GM12878 (cell line): ENCODE data around the gene BGLAP. TPM values are rescaled to one million over a fixed set of nuclear protein-coding genes. Genes with fewer than 3 reads are reported as not detected.

Experiments
- EZH2 ChIP-seq: IDR thresholded peaks from 2 replicates; pipeline ENCODE4 v1.6.1; 2012; ENCODE audit warnings: low read depth, mild to moderate bottlenecking, control low read depth, inconsistent platforms, low read length, borderline replicate concordance; ENCODE audit not compliant: control insufficient read depth
- JUND ChIP-seq: IDR thresholded peaks from 2 replicates; pipeline ENCODE4 v1.6.1; 2012; ENCODE audit warnings: low read depth, mild to moderate bottlenecking, low read length, improper control_type of control experiment, moderate library complexity
- SREBF2 ChIP-seq: IDR thresholded peaks from 2 replicates; pipeline ENCODE4 v1.6.1; 2012; ENCODE audit warnings: mild to moderate bottlenecking, low read length
- polyA plus RNA-seq, 11 experiments: library from polyadenylated mRNA; depleted of rRNA in 4 of 11; unstranded in 6 of 11; stranded (reverse) in 5 of 11; fragments of >200 nt; fragmentation: Nextera tagmentation in 4 of 11; fragmentation: Illumina TruSeq in 1 of 11; extraction: Ambion mirVana in 4 of 11; extraction: Trizol in 1 of 11; gene quantifications; 1 replicate in 1 of 11; 2 replicates in 10 of 11; pipeline versions ENCODE4 v1.2.1 to v1.2.3, GENCODE V29; 2011 to 2016; ENCODE audit warnings: inconsistent platforms in 2 of 11, missing spikeins in 2 of 11, low read depth in 1 of 11
- small RNA-seq: library from RNA; depleted of rRNA; stranded (forward); fragments of <200 nt; gene quantifications from one replicate; pipeline ENCODE3, GENCODE V24; 2014
- total RNA-seq, 4 experiments: library from RNA; depleted of rRNA in 3 of 4; stranded (reverse); fragments of >200 nt in 3 of 4; fragmentation: Illumina TruSeq in 1 of 4; extraction: Trizol in 1 of 4; gene quantifications; 2 replicates each; pipeline versions ENCODE4 v1.2.1 to v1.2.3, GENCODE V29; 2013 to 2021
- TF ChIP-seq, protein P1 (sequence below): fragments of 450-650 bp; formaldehyde crosslinking; IDR thresholded peaks from 2 replicates; pipeline ENCODE4 v1.4.0; 2020; ENCODE audit warnings: mild to moderate bottlenecking, moderate library complexity
- TF ChIP-seq, protein P2 (sequence below): fragments of 450-650 bp; formaldehyde crosslinking; IDR thresholded peaks from 2 replicates; pipeline ENCODE4 v1.4.0; 2022; ENCODE audit warnings: mild to moderate bottlenecking, moderate library complexity

The BGLAP gene
- total and polyA plus RNA-seq, 10 of the 15 experiments (the other 5 are each of a cell fraction or from before 2014, with no cell fraction given), result 0.20 to 1.8 (median 0.40) TPM; not detected in 3

DNA sequence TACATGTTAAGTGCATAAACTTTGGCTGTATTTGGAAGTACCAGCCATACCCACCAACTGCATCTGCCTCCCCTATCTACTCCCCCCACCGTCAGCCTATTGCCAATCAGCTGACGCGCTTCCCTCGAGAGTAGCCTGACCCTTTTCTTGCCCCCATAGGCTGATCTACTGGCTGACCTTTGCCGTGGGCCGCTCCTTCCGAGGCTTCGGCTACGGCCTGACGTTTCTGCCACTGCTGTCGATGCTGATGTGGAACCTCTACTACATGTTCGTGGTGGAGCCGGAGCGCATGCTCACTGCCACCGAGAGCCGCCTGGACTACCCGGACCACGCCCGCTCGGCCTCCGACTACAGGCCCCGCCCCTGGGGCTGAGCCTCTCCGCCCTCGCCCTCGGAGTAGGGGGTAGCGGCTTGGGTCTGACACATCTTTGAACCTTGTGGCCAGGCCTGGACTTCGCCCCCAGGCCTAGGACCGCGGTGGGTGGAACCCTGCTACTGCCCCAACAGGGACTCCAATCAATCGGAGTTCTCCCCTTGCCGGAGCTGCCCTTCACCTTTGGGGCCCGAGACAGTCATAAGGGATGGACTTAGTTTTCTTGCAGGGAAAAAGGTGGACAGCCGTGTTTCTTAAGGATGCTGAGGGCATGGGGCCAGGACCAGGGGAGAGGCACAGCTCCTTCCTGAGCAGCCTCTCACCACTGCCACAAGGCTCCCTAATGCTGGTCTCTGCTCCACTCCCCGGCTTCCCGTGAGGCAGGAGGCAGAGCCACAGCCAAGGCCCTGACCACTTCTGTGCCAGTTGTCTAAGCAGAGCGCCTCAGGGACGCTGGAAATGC lies 49.5 kb downstream of the BGLAP start (continued):
- TF ChIP-seq, protein P1, sequence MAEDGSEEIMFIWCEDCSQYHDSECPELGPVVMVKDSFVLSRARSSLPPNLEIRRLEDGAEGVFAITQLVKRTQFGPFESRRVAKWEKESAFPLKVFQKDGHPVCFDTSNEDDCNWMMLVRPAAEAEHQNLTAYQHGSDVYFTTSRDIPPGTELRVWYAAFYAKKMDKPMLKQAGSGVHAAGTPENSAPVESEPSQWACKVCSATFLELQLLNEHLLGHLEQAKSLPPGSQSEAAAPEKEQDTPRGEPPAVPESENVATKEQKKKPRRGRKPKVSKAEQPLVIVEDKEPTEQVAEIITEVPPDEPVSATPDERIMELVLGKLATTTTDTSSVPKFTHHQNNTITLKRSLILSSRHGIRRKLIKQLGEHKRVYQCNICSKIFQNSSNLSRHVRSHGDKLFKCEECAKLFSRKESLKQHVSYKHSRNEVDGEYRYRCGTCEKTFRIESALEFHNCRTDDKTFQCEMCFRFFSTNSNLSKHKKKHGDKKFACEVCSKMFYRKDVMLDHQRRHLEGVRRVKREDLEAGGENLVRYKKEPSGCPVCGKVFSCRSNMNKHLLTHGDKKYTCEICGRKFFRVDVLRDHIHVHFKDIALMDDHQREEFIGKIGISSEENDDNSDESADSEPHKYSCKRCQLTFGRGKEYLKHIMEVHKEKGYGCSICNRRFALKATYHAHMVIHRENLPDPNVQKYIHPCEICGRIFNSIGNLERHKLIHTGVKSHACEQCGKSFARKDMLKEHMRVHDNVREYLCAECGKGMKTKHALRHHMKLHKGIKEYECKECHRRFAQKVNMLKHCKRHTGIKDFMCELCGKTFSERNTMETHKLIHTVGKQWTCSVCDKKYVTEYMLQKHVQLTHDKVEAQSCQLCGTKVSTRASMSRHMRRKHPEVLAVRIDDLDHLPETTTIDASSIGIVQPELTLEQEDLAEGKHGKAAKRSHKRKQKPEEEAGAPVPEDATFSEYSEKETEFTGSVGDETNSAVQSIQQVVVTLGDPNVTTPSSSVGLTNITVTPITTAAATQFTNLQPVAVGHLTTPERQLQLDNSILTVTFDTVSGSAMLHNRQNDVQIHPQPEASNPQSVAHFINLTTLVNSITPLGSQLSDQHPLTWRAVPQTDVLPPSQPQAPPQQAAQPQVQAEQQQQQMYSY, result no peak
- TF ChIP-seq EZH2, result no peak
- no peak for TF ChIP-seq SREBF2
- no peak for TF ChIP-seq JUND
- TF ChIP-seq, protein P2, sequence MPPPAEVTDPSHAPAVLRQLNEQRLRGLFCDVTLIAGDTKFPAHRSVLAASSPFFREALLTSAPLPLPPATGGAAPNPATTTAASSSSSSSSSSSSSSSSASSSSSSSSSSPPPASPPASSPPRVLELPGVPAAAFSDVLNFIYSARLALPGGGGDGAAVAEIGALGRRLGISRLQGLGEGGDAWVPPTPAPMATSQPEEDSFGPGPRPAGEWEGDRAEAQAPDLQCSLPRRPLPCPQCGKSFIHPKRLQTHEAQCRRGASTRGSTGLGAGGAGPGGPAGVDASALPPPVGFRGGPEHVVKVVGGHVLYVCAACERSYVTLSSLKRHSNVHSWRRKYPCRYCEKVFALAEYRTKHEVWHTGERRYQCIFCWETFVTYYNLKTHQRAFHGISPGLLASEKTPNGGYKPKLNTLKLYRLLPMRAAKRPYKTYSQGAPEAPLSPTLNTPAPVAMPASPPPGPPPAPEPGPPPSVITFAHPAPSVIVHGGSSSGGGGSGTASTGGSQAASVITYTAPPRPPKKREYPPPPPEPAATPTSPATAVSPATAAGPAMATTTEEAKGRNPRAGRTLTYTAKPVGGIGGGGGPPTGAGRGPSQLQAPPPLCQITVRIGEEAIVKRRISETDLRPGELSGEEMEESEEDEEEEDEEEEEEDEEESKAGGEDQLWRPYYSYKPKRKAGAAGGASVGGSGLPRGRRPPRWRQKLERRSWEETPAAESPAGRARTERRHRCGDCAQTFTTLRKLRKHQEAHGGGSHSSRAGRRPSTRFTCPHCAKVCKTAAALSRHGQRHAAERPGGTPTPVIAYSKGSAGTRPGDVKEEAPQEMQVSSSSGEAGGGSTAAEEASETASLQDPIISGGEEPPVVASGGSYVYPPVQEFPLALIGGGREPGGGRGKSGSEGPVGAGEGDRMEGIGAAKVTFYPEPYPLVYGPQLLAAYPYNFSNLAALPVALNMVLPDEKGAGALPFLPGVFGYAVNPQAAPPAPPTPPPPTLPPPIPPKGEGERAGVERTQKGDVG (CRISPR knock-in tag), result no peak

Small RNA genes lying within 50 kb of the gene (small RNA-seq; reads per million reads assigned to genes)
- not detected for gene RF00568

Other genes starting within 250 kb of the BGLAP start
Only the 7 nearest of the 17 such genes appear.
- 22.4 and 25.6 TPM in 2 replicates for gene SLC25A44, start 48.1 kb upstream of the BGLAP start, total RNA-seq (2014; rRNA removed)
- 21.1 TPM in 2 replicates for gene SLC25A44, start 48.1 kb upstream of the BGLAP start, total RNA-seq (2014; rRNA removed; fragmentation: Illumina TruSeq; extraction: Trizol)
- gene SLC25A44, start 48.1 kb upstream of the BGLAP start, total RNA-seq (2021), result 28.7 and 37.7 TPM in 2 replicates
- gene SLC25A44, start 48.1 kb upstream of the BGLAP start, polyA plus RNA-seq (2011; rRNA removed), result 22.2 and 36.3 TPM in 2 replicates
- gene SLC25A44, start 48.1 kb upstream of the BGLAP start, polyA plus RNA-seq (2014; fragmentation: Illumina TruSeq; extraction: Trizol), result 36.5 and 43.3 TPM in 2 replicates
- 1 to 10 TPM; 7.1 to 9.2 TPM for gene SLC25A44, start 48.1 kb upstream of the BGLAP start, polyA plus RNA-seq (2014; fragmentation: Nextera tagmentation; extraction: Ambion mirVana)
- gene SLC25A44, start 48.1 kb upstream of the BGLAP start, polyA plus RNA-seq (2014; rRNA removed), result 28.3 and 29.9 TPM in 2 replicates
- 10 to 100 TPM; 32.5 to 35.8 TPM for gene SLC25A44, start 48.1 kb upstream of the BGLAP start, polyA plus RNA-seq (2016; fragmentation: Nextera tagmentation; extraction: Ambion mirVana)
- gene PMF1, start 29.2 kb upstream of the BGLAP start, total RNA-seq (2014; rRNA removed), result 70.8 and 72.4 TPM in 2 replicates
- 52.8 and 60.1 TPM in 2 replicates for gene PMF1, start 29.2 kb upstream of the BGLAP start, total RNA-seq (2014; rRNA removed; fragmentation: Illumina TruSeq; extraction: Trizol)
- 63.7 and 68.4 TPM in 2 replicates for gene PMF1, start 29.2 kb upstream of the BGLAP start, total RNA-seq (2021)
- gene PMF1, start 29.2 kb upstream of the BGLAP start, polyA plus RNA-seq (2011; rRNA removed), result 39.9 and 52.8 TPM in 2 replicates
- 62.4 and 72.7 TPM in 2 replicates for gene PMF1, start 29.2 kb upstream of the BGLAP start, polyA plus RNA-seq (2014; fragmentation: Illumina TruSeq; extraction: Trizol)
- gene PMF1, start 29.2 kb upstream of the BGLAP start, polyA plus RNA-seq (2014; fragmentation: Nextera tagmentation; extraction: Ambion mirVana), result 10 to 100 TPM in 1 of 2 experiments, 1 to 10 TPM in 1; 6.7 to 17.6 TPM
- 81.0 and 81.7 TPM in 2 replicates for gene PMF1, start 29.2 kb upstream of the BGLAP start, polyA plus RNA-seq (2014; rRNA removed)
- gene PMF1, start 29.2 kb upstream of the BGLAP start, polyA plus RNA-seq (2016; fragmentation: Nextera tagmentation; extraction: Ambion mirVana), result 100 to 1,000 TPM in 1 of 2 experiments, 10 to 100 TPM in 1; 97.8 to 105 TPM
- gene PAQR6, start 5.9 kb downstream of the BGLAP start, total RNA-seq (2014; rRNA removed), result 2.3 and 2.9 TPM in 2 replicates
- gene PAQR6, start 5.9 kb downstream of the BGLAP start, total RNA-seq (2014; rRNA removed; fragmentation: Illumina TruSeq; extraction: Trizol), result 0.98 and 1.1 TPM in 2 replicates
- 2.6 and 3.5 TPM in 2 replicates for gene PAQR6, start 5.9 kb downstream of the BGLAP start, total RNA-seq (2021)
- gene PAQR6, start 5.9 kb downstream of the BGLAP start, polyA plus RNA-seq (2011; rRNA removed), result 1.8 and 2.4 TPM in 2 replicates
- 1.0 and 1.3 TPM in 2 replicates for gene PAQR6, start 5.9 kb downstream of the BGLAP start, polyA plus RNA-seq (2014; fragmentation: Illumina TruSeq; extraction: Trizol)
- gene PAQR6, start 5.9 kb downstream of the BGLAP start, polyA plus RNA-seq (2014; fragmentation: Nextera tagmentation; extraction: Ambion mirVana), result under 1 TPM; 0.42 to 0.73 TPM
- gene PAQR6, start 5.9 kb downstream of the BGLAP start, polyA plus RNA-seq (2014; rRNA removed), result 4.5 and 5.1 TPM in 2 replicates
- 1 to 10 TPM in 1 of 2 experiments, under 1 TPM in 1; 0.77 to 1.3 TPM for gene PAQR6, start 5.9 kb downstream of the BGLAP start, polyA plus RNA-seq (2016; fragmentation: Nextera tagmentation; extraction: Ambion mirVana)
- 51.0 and 57.3 TPM in 2 replicates for gene SMG5, start 40.6 kb downstream of the BGLAP start, total RNA-seq (2014; rRNA removed)
- gene SMG5, start 40.6 kb downstream of the BGLAP start, total RNA-seq (2014; rRNA removed; fragmentation: Illumina TruSeq; extraction: Trizol), result 30.4 and 32.4 TPM in 2 replicates
- 54.6 and 61.5 TPM in 2 replicates for gene SMG5, start 40.6 kb downstream of the BGLAP start, total RNA-seq (2021)
- gene SMG5, start 40.6 kb downstream of the BGLAP start, polyA plus RNA-seq (2011; rRNA removed), result 17.7 and 27.7 TPM in 2 replicates
- 27.8 and 45.7 TPM in 2 replicates for gene SMG5, start 40.6 kb downstream of the BGLAP start, polyA plus RNA-seq (2014; fragmentation: Illumina TruSeq; extraction: Trizol)
- gene SMG5, start 40.6 kb downstream of the BGLAP start, polyA plus RNA-seq (2014; fragmentation: Nextera tagmentation; extraction: Ambion mirVana), result 1 to 10 TPM in 1 of 2 experiments, under 1 TPM in 1; 0.76 to 1.9 TPM
- 54.0 and 54.8 TPM in 2 replicates for gene SMG5, start 40.6 kb downstream of the BGLAP start, polyA plus RNA-seq (2014; rRNA removed)
- gene SMG5, start 40.6 kb downstream of the BGLAP start, polyA plus RNA-seq (2016; fragmentation: Nextera tagmentation; extraction: Ambion mirVana), result 10 to 100 TPM; 51.9 to 55.9 TPM
- 1.9 and 3.8 TPM in 2 replicates for gene TMEM79, start 42.1 kb downstream of the BGLAP start, total RNA-seq (2014; rRNA removed)
- 2.2 and 2.5 TPM in 2 replicates for gene TMEM79, start 42.1 kb downstream of the BGLAP start, total RNA-seq (2014; rRNA removed; fragmentation: Illumina TruSeq; extraction: Trizol)
- 3.1 and 4.0 TPM in 2 replicates for gene TMEM79, start 42.1 kb downstream of the BGLAP start, total RNA-seq (2021)
- gene TMEM79, start 42.1 kb downstream of the BGLAP start, polyA plus RNA-seq (2011; rRNA removed), result 2.0 and 3.8 TPM in 2 replicates
- gene TMEM79, start 42.1 kb downstream of the BGLAP start, polyA plus RNA-seq (2014; fragmentation: Illumina TruSeq; extraction: Trizol), result 0.86 and 2.6 TPM in 2 replicates
- gene TMEM79, start 42.1 kb downstream of the BGLAP start, polyA plus RNA-seq (2014; fragmentation: Nextera tagmentation; extraction: Ambion mirVana), result 1 to 10 TPM in 1 of 2 experiments, under 1 TPM in 1; 0.47 to 1.2 TPM
- gene TMEM79, start 42.1 kb downstream of the BGLAP start, polyA plus RNA-seq (2014; rRNA removed), result 5.2 and 7.3 TPM in 2 replicates
- gene TMEM79, start 42.1 kb downstream of the BGLAP start, polyA plus RNA-seq (2016; fragmentation: Nextera tagmentation; extraction: Ambion mirVana), result 1 to 10 TPM; 5.1 to 5.2 TPM
- 27.1 and 30.0 TPM in 2 replicates for gene GLMP, start 53.5 kb downstream of the BGLAP start, total RNA-seq (2014; rRNA removed)
- gene GLMP, start 53.5 kb downstream of the BGLAP start, total RNA-seq (2014; rRNA removed; fragmentation: Illumina TruSeq; extraction: Trizol), result 15.0 and 16.3 TPM in 2 replicates
- 19.7 and 24.2 TPM in 2 replicates for gene GLMP, start 53.5 kb downstream of the BGLAP start, total RNA-seq (2021)
- gene GLMP, start 53.5 kb downstream of the BGLAP start, polyA plus RNA-seq (2011; rRNA removed), result 2.3 and 4.4 TPM in 2 replicates
- 12.2 and 23.0 TPM in 2 replicates for gene GLMP, start 53.5 kb downstream of the BGLAP start, polyA plus RNA-seq (2014; fragmentation: Illumina TruSeq; extraction: Trizol)
- gene GLMP, start 53.5 kb downstream of the BGLAP start, polyA plus RNA-seq (2014; fragmentation: Nextera tagmentation; extraction: Ambion mirVana), result 10 to 100 TPM; 10.8 to 12.8 TPM
- gene GLMP, start 53.5 kb downstream of the BGLAP start, polyA plus RNA-seq (2014; rRNA removed), result 23.5 and 33.4 TPM in 2 replicates
- 10 to 100 TPM; 19.3 to 19.6 TPM for gene GLMP, start 53.5 kb downstream of the BGLAP start, polyA plus RNA-seq (2016; fragmentation: Nextera tagmentation; extraction: Ambion mirVana)
- 0.23 TPM in 1 of 2 replicates, not detected in the other for gene VHLL, start 57.1 kb downstream of the BGLAP start, total RNA-seq (2014; rRNA removed)
- not detected in 2 replicates for gene VHLL, start 57.1 kb downstream of the BGLAP start, total RNA-seq (2014; rRNA removed; fragmentation: Illumina TruSeq; extraction: Trizol)
- gene VHLL, start 57.1 kb downstream of the BGLAP start, total RNA-seq (2021), result not detected in 2 replicates
- gene VHLL, start 57.1 kb downstream of the BGLAP start, polyA plus RNA-seq (2011; rRNA removed), result not detected in 2 replicates
- not detected in 2 replicates for gene VHLL, start 57.1 kb downstream of the BGLAP start, polyA plus RNA-seq (2014; fragmentation: Illumina TruSeq; extraction: Trizol)
- gene VHLL, start 57.1 kb downstream of the BGLAP start, polyA plus RNA-seq (2014; fragmentation: Nextera tagmentation; extraction: Ambion mirVana), result not detected
- not detected in 2 replicates for gene VHLL, start 57.1 kb downstream of the BGLAP start, polyA plus RNA-seq (2014; rRNA removed)
- not detected for gene VHLL, start 57.1 kb downstream of the BGLAP start, polyA plus RNA-seq (2016; fragmentation: Nextera tagmentation; extraction: Ambion mirVana)